Stomach (tissue), 4 donors: ENCODE measurements around the gene RABGGTB.

Source experiments
- EP300 ChIP-seq: sonication (generic); formaldehyde crosslinking; IDR thresholded peaks from one replicate; pipeline ENCODE4 v1.6.1; 2017; ENCODE audit warnings: antibody characterized with exemption
- POLR2A ChIP-seq, 4 donors: fragments of 450-650 bp; IDR thresholded peaks; one replicate each; pipeline ENCODE4 v1.6.1; 2016; ENCODE audit warnings: antibody characterized with exemption in 4 of 4, control low read depth in 2 of 4, mild to moderate bottlenecking in 1 of 4, moderate library complexity in 1 of 4
- POLR2AphosphoS5 ChIP-seq, 3 donors: sonication (generic); formaldehyde crosslinking; IDR thresholded peaks; one replicate each; pipeline ENCODE4 v1.6.1; 2016; ENCODE audit warnings: antibody characterized with exemption in 3 of 3
- TF ChIP-seq, protein P1 (sequence below), 7 experiments: fragments of 450-650 bp in 4 of 7; fragments of 200-600 bp in 3 of 7; sonication (generic) in 3 of 7; IDR thresholded peaks; one replicate each; pipeline ENCODE4 v1.5.1; 2016 to 2019; ENCODE audit warnings: antibody characterized with exemption in 7 of 7, control low read depth in 2 of 7, mild to moderate bottlenecking in 1 of 7

DNA sequence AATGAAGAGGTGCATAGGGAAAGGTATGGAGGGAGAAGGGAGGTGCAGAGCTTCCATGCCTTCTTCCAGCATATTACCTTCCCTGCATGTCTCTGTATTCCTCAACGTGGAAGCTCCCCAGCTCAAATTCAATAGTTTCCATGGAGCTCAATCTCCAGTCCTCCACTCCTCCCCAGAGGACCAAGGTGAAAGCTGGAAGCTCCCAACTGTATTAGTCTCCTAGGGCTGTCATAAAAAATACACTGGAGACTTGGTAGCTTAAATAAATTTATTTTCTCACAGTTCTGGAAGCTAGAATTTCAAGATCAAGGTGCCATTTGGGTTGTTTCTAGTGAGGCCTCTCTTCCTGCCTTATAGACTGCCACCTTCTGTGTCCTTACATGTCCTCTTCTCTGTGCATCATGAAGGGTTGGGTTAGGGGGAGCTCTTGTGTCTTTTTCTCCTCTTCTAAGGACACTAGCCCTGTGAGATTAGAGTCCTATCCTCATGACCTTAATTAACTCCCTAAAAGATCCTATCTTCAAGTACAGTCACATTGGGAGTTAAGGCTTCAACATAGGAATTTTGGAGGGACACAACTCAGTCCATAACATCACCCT, 21.9 kb upstream of the RABGGTB start:
- TF ChIP-seq, protein P1, sequence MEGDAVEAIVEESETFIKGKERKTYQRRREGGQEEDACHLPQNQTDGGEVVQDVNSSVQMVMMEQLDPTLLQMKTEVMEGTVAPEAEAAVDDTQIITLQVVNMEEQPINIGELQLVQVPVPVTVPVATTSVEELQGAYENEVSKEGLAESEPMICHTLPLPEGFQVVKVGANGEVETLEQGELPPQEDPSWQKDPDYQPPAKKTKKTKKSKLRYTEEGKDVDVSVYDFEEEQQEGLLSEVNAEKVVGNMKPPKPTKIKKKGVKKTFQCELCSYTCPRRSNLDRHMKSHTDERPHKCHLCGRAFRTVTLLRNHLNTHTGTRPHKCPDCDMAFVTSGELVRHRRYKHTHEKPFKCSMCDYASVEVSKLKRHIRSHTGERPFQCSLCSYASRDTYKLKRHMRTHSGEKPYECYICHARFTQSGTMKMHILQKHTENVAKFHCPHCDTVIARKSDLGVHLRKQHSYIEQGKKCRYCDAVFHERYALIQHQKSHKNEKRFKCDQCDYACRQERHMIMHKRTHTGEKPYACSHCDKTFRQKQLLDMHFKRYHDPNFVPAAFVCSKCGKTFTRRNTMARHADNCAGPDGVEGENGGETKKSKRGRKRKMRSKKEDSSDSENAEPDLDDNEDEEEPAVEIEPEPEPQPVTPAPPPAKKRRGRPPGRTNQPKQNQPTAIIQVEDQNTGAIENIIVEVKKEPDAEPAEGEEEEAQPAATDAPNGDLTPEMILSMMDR (IDR thresholded peaks at IDR 0.05) = no peak
- no peak for TF ChIP-seq POLR2A (IDR thresholded peaks at IDR 0.05)
- no peak for TF ChIP-seq POLR2AphosphoS5 (IDR thresholded peaks at IDR 0.05)
- TF ChIP-seq EP300 = no peak
